OCI-LY3 (cell line): Measurements from ENCODE around the gene HUS1.

ENCODE experiments used
- EZH2phosphoT487 ChIP-seq: fragments of 200-600 bp; shearing (Covaris generic); IDR thresholded peaks from 2 replicates; pipeline ENCODE4 v1.6.1; 2018; ENCODE audit warnings: antibody characterized with exemption, mixed run types, low read depth
- TF ChIP-seq, protein P1 (sequence below): fragments of 200-600, 300-600 bp; sonication (generic); IDR thresholded peaks from 2 replicates; pipeline ENCODE4 v1.5.1; 2014; ENCODE audit warnings: antibody characterized with exemption, low read length, low read depth

DNA sequence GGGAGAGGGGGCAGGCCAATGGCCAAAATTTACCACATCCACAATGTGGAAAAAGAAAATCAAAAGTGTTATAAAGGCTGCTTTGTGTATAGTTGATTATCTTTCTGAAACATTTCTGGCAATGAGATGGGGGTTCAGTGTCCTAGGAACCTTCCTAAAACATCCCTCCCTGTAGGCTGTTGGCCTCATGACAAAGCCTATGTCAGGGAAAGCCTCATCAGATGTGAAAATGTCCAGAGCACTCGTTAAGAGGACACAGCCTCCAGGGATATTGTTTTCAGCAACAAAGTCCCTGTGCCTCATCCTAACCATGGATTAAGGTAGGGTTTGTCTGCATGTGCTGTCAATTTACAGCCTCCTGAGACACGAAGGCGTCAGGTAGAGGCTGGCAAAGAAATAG is 32.5 kb upstream of the HUS1 start:
- TF ChIP-seq, protein P1, sequence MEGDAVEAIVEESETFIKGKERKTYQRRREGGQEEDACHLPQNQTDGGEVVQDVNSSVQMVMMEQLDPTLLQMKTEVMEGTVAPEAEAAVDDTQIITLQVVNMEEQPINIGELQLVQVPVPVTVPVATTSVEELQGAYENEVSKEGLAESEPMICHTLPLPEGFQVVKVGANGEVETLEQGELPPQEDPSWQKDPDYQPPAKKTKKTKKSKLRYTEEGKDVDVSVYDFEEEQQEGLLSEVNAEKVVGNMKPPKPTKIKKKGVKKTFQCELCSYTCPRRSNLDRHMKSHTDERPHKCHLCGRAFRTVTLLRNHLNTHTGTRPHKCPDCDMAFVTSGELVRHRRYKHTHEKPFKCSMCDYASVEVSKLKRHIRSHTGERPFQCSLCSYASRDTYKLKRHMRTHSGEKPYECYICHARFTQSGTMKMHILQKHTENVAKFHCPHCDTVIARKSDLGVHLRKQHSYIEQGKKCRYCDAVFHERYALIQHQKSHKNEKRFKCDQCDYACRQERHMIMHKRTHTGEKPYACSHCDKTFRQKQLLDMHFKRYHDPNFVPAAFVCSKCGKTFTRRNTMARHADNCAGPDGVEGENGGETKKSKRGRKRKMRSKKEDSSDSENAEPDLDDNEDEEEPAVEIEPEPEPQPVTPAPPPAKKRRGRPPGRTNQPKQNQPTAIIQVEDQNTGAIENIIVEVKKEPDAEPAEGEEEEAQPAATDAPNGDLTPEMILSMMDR = no peak
- TF ChIP-seq EZH2phosphoT487 = no peak
